RWPE1 (cell line): ENCODE measurements around the gene PKIB.

Experiments
- CTCF ChIA-PET: fragments of 350-600 bp; sonication (Branson Sonifier 250); formaldehyde crosslinking; extraction: SDS; loops from one replicate; lab custom pipeline; 2021; lab: Yijun Ruan, JAX
- POLR2A ChIA-PET: fragments of 400-600 bp; formaldehyde crosslinking; extraction: SDS; loops from one replicate; lab custom pipeline; 2020; ENCODE audit warnings: antibody characterized with exemption; ENCODE audit not compliant: low non-redundant PET; lab: Yijun Ruan, JAX
- DNase-seq: peaks from one replicate; pipeline ENCODE4 v3.0.0; 2012; ENCODE audit warnings: low spot score
- H3K27ac ChIP-seq: fragments of 450-650 bp; 2 replicates; pipeline ENCODE4 v1.5.1; 2017
- CTCF ChIP-seq: fragments of 450-650 bp; conservative IDR thresholded peaks from 2 replicates; pipeline ENCODE4 v1.5.1; 2017; ENCODE audit warnings: low read depth, mild to moderate bottlenecking

The PKIB gene

GRCh38 chr6:122696079-122696478, 85.9 kb downstream of the PKIB start:
- CTCF ChIA-PET, result interaction anchor here (0.6 to 0.9 kb wide), 4 partner anchors 14 to 1787 kb away, joined by 3 read pairs; no protein-coding TSS in a partner anchor
- TF ChIP-seq CTCF, result no peak
- POLR2A ChIA-PET, result no interaction called here
- peak; percentile 32 for DNase-seq
- H3K27ac ChIP-seq, result no peak overlapping the region

GRCh38 chr6:122696853-122697252, 86.6 kb downstream of the PKIB start:
- TF ChIP-seq CTCF, result no peak
- peak; percentile 33 for DNase-seq
- POLR2A ChIA-PET, result no interaction called here
- CTCF ChIA-PET, result no interaction called here
- no peak overlapping the region for H3K27ac ChIP-seq

- DNase-seq, result no peak
- ChIA-PET POLR2A (no interaction called here), CTCF (interaction anchor here (0.6 kb wide), 1 partner anchor 167 kb away, joined by 4 read pairs; no protein-coding TSS in a partner anchor)
Measured at GRCh38 chr6:122697458-122697857, 87.3 kb downstream of the PKIB start.

GRCh38 chr6:122701666-122702065, 91.5 kb downstream of the PKIB start:
- no peak for TF ChIP-seq CTCF
- ChIA-PET POLR2A (no interaction called here), CTCF (no interaction called here)
- DNase-seq, result no peak
- no peak overlapping the region for H3K27ac ChIP-seq

More at GRCh38 chr6:122697458-122697857, 87.3 kb downstream of the PKIB start:
- no peak overlapping the region for H3K27ac ChIP-seq
- no peak for TF ChIP-seq CTCF

- TF ChIP-seq CTCF, result no peak
- no peak for DNase-seq
- ChIA-PET POLR2A (no interaction called here), CTCF (no interaction called here)
- no peak overlapping the region for H3K27ac ChIP-seq
Measured at GRCh38 chr6:122702841-122703240, 92.6 kb downstream of the PKIB start.

- no peak overlapping the region for H3K27ac ChIP-seq
- POLR2A ChIA-PET, result no interaction called here
- DNase-seq, result no peak
- CTCF ChIA-PET, result no interaction called here
- no peak for TF ChIP-seq CTCF
Measured at GRCh38 chr6:122704066-122704465, 93.9 kb downstream of the PKIB start.
